DOHH2 (cell line): ENCODE results near the gene BTBD18.

Experiments
- H3F3A ChIP-seq: fragments of 200-600 bp; sonication (generic), shearing (Covaris generic); 2 replicates; pipeline ENCODE4 v1.6.0; 2016; ENCODE audit warnings: antibody characterized with exemption, mild to moderate bottlenecking; ENCODE audit not compliant: control insufficient read depth, insufficient read depth
- H3K27ac ChIP-seq: fragments of 200-600 bp; sonication (generic); 2 replicates; pipeline ENCODE4 v1.5.1; 2014; ENCODE audit warnings: low read depth, mild to moderate bottlenecking, low read length, moderate library complexity
- H3K27me3 ChIP-seq: fragments of 200-600 bp; sonication (generic); 2 replicates; pipeline ENCODE4 v1.6.1; 2014; ENCODE audit warnings: mild to moderate bottlenecking, low read length, mixed read lengths; ENCODE audit not compliant: control insufficient read depth
- H3K36me3 ChIP-seq: fragments of 200-600 bp; sonication (generic); 2 replicates; pipeline ENCODE4 v1.6.1; 2014; ENCODE audit warnings: mild to moderate bottlenecking, low read length, moderate library complexity, mixed read lengths; ENCODE audit not compliant: control insufficient read depth
- H3K4me1 ChIP-seq: fragments of 200-600 bp; sonication (generic); 2 replicates; pipeline ENCODE4 v1.6.1; 2014; ENCODE audit warnings: mild to moderate bottlenecking, low read length, mixed read lengths; ENCODE audit not compliant: control insufficient read depth
- H3K4me2 ChIP-seq: fragments of 200-600 bp; sonication (generic); 2 replicates; pipeline ENCODE4 v1.6.0; 2014; ENCODE audit warnings: mild to moderate bottlenecking, low read length, moderate library complexity
- H3K4me3 ChIP-seq: fragments of 200-600 bp; sonication (generic); 2 replicates; pipeline ENCODE4 v1.5.1; 2014; ENCODE audit warnings: mild to moderate bottlenecking, low read length, mixed read lengths
- H3K79me2 ChIP-seq: fragments of 200-600 bp; sonication (generic); 2 replicates; pipeline ENCODE4 v1.6.1; 2014; ENCODE audit warnings: mild to moderate bottlenecking, low read length, mixed read lengths; ENCODE audit not compliant: control insufficient read depth
- H3K9me2 ChIP-seq: fragments of 200-600 bp; sonication (generic); replicated peaks from 2 replicates; pipeline ENCODE4 v1.6.1; 2014; ENCODE audit warnings: mild to moderate bottlenecking, low read length, mixed read lengths; ENCODE audit not compliant: control insufficient read depth
- H3K9me3 ChIP-seq: fragments of 200-600 bp; sonication (generic); 2 replicates; pipeline ENCODE4 v1.6.1; 2014; ENCODE audit warnings: antibody characterized with exemption, low read length, mixed read lengths; ENCODE audit not compliant: control insufficient read depth, insufficient read depth
- H4K20me1 ChIP-seq: fragments of 200-600 bp; sonication (generic); 2 replicates; pipeline ENCODE4 v1.6.0; 2014; ENCODE audit warnings: low read depth, mild to moderate bottlenecking, antibody characterized with exemption, low read length, moderate library complexity; ENCODE audit not compliant: control insufficient read depth, insufficient read depth
- CTCF ChIP-seq: fragments of 200-600 bp; sonication (generic); IDR thresholded peaks from one replicate; pipeline ENCODE4 v1.5.1; 2014; ENCODE audit warnings: antibody characterized with exemption, mild to moderate bottlenecking, low read depth, low read length; ENCODE audit not compliant: poor library complexity, severe bottlenecking
- EZH2phosphoT487 ChIP-seq: fragments of 200-600 bp; sonication (generic); IDR thresholded peaks from 2 replicates; pipeline ENCODE4 v1.6.1; 2017; ENCODE audit warnings: borderline replicate concordance, mild to moderate bottlenecking, antibody characterized with exemption, low read length, moderate library complexity, mixed read lengths

Gene BTBD18

GRCh38 chr11:57758174-57758573 is 6.6 kb upstream of the BTBD18 start:
- Histone ChIP-seq H3K9me3 (no peaks in the 10 kb centered on the region), H3K4me1 (peaks cover 6% of the 10 kb centered on the region), H3F3A (peaks cover 2% of the 10 kb centered on the region; the same call in 1 of the 2 replicates), H4K20me1 (no peaks in the 10 kb centered on the region), H3K4me2 (no peak overlapping the region), H3K27me3 (no peaks in the 10 kb centered on the region), H3K4me3 (no peak overlapping the region), H3K36me3 (no peaks in the 10 kb centered on the region), H3K9me2 (no peaks in the 10 kb centered on the region), H3K79me2 (peaks cover 15% of the 10 kb centered on the region), H3K27ac (no peak overlapping the region)
- no peak for TF ChIP-seq EZH2phosphoT487
- TF ChIP-seq CTCF, result no peak

DNA sequence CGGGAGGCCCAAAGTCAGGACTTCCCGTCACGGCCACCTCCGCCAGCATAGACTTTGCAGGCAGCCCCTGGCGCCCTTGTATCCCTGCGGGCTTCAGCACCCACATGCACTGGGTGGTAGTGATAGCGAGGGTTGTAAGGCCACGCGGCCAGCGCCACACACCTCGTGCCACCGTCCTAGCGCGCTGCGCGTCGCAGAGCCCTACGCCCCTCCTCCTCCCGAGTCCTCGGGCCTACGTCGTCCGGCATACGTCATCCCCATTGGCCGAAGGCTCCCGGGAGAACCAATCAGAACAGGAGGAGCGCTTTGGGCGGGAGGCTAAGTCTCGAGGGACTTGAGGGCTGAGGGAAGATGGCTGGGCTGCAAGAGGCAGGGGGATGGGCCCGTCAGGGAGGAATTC is 1.3 kb upstream of the BTBD18 start:
- H3K9me3 ChIP-seq, result no peaks in the 10 kb centered on the region
- H3K9me2 ChIP-seq, result no peaks in the 10 kb centered on the region

DNA sequence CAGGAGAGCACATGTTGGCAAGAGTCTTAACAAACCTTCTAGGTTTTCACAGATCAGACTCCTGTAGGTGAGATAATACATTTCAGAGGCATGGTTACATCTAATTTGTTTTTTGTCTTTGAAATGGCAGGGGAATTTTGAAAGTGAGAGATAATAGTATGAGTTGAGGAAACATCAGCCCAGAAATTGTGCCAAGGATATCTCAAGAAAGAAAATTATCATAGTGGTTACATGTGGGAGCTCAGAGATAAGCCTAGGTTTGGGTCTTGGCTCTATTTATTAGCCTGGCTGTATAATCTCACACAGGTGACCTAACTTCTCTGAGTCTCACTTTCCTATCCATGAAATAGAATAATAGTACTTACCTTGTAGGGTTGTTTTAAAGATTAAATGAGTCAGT is 443 bp downstream of the BTBD18 start:
- Histone ChIP-seq H3K4me2 (no peak overlapping the region), H3K4me3 (no peak overlapping the region)

More for the DNA sequence above, 1.3 kb upstream of the BTBD18 start:
- Histone ChIP-seq H3K36me3 (no peaks in the 10 kb centered on the region), H3K4me1 (no peaks in the 10 kb centered on the region), H3K79me2 (no peaks in the 10 kb centered on the region), H3F3A (peaks cover 13% of the 10 kb centered on the region), H4K20me1 (no peaks in the 10 kb centered on the region), H3K27ac (no peak overlapping the region), H3K4me3 (no peak overlapping the region), H3K4me2 (no peak overlapping the region), H3K27me3 (no peaks in the 10 kb centered on the region)
- TF ChIP-seq EZH2phosphoT487 (no peak), CTCF (no peak)

More for the DNA sequence above, 443 bp downstream of the BTBD18 start:
- TF ChIP-seq EZH2phosphoT487 (no peak), CTCF (no peak)
- Histone ChIP-seq H4K20me1 (no peaks in the 10 kb centered on the region), H3K9me3 (no peaks in the 10 kb centered on the region), H3K4me1 (no peaks in the 10 kb centered on the region), H3K9me2 (no peaks in the 10 kb centered on the region), H3F3A (peaks cover 14% of the 10 kb centered on the region), H3K27ac (no peak overlapping the region), H3K27me3 (no peaks in the 10 kb centered on the region), H3K36me3 (0 out of 2 replicates have a peak, but pooled peaks cover 4% of the 10 kb centered on the region), H3K79me2 (no peaks in the 10 kb centered on the region)
